Mesothelial cell of epicardium (in vitro differentiated cells): ENCODE data around the gene TUBA8. TPM values are rescaled to one million over a fixed set of nuclear protein-coding genes. Genes with fewer than 3 reads are reported as not detected.

Experiments used
- DNase-seq, 2 experiments: peaks; one replicate each; pipeline ENCODE4 v3.0.0; 2021; ENCODE audit warnings: low spot score in 2 of 2; ENCODE audit not compliant: unreplicated experiment in 2 of 2
- H3K27ac Mint-ChIP-seq: 2 replicates; pipeline ENCODE4 v1.8.0; 2021; ENCODE audit warnings: mixed read lengths
- H3K27me3 Mint-ChIP-seq: 2 replicates; pipeline ENCODE4 v1.8.0; 2021; ENCODE audit warnings: low read depth, mixed read lengths
- H3K36me3 Mint-ChIP-seq: 2 replicates; pipeline ENCODE4 v1.8.0; 2021; ENCODE audit warnings: mixed read lengths
- H3K4me1 Mint-ChIP-seq: 2 replicates; pipeline ENCODE4 v1.8.0; 2021; ENCODE audit warnings: mixed read lengths
- H3K4me3 Mint-ChIP-seq: 2 replicates; pipeline ENCODE4 v1.8.0; 2021; ENCODE audit warnings: mild to moderate bottlenecking, moderate library complexity, mixed read lengths
- H3K9me3 Mint-ChIP-seq: 2 replicates; pipeline ENCODE4 v1.8.0; 2021; ENCODE audit warnings: mixed read lengths
- total RNA-seq: library from RNA; stranded (reverse); gene quantifications from 3 replicates; pipeline ENCODE4 v1.2.1, GENCODE V29; 2021
- TF ChIP-seq, protein P1 (sequence below): fragments of 200-600 bp; sonication (generic); IDR thresholded peaks from one replicate; pipeline ENCODE4 v1.5.0; 2021; ENCODE audit warnings: antibody characterized with exemption; ENCODE audit not compliant: unreplicated experiment

TUBA8 gene
- total RNA-seq, 1 donor from 2014 or later = 2.9 TPM

DNA sequence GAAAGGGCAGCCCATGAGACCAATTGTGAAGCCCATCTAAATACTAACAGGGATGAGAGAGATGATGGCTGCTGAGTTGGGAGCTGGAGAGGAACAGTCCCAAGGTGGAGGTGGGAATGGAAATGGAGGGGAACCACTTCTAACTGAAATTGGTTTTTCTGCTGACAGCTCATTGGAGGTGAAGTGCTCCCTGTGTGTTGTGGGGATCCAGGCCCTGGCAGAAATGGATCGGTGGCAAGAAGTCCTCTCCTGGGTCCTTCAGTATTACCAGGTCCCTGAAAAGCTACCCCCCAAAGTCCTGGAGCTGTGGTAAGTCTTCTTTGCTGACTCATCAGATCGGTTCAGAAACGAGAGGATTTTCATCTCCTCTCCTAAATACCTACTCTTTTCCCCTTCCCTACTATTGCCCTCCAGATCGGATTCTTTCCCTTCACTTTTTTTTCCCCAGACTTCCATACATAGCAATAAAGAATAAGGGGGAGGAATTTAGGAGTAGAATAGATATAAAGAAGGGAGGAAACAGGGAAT, 30.8 kb upstream of the TUBA8 start:
- peaks cover 24% of the 10 kb centered on the region for H3K4me1 Mint-ChIP-seq
- DNase-seq = no peak
- no peaks in the 10 kb centered on the region for H3K27me3 Mint-ChIP-seq
- peaks cover 4% of the 10 kb centered on the region for H3K9me3 Mint-ChIP-seq
- peak overlapping the region; percentile 95 for H3K4me3 Mint-ChIP-seq
- H3K36me3 Mint-ChIP-seq = peaks cover 29% of the 10 kb centered on the region
- H3K27ac Mint-ChIP-seq = no peak overlapping the region
- TF ChIP-seq, protein P1, sequence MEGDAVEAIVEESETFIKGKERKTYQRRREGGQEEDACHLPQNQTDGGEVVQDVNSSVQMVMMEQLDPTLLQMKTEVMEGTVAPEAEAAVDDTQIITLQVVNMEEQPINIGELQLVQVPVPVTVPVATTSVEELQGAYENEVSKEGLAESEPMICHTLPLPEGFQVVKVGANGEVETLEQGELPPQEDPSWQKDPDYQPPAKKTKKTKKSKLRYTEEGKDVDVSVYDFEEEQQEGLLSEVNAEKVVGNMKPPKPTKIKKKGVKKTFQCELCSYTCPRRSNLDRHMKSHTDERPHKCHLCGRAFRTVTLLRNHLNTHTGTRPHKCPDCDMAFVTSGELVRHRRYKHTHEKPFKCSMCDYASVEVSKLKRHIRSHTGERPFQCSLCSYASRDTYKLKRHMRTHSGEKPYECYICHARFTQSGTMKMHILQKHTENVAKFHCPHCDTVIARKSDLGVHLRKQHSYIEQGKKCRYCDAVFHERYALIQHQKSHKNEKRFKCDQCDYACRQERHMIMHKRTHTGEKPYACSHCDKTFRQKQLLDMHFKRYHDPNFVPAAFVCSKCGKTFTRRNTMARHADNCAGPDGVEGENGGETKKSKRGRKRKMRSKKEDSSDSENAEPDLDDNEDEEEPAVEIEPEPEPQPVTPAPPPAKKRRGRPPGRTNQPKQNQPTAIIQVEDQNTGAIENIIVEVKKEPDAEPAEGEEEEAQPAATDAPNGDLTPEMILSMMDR = no peak

DNA sequence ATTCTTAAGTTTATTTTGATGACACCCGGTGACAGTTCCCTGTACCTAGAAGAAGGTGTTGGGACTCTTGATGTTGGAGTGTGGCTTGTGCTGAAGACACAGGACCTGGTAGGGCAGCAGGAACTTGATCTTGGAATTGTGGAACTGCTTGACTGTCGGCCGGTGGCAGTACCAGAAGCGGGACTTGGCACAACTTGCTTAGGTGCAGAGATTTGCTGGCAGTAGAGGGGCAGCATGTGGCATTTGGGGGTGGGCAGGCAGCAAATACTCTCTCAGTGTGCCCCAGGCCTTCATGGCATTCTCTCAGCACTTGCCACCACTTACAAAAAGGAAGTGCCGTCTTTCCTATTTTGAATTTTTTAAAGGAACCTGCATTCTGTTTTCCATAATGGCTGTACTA, 29.2 kb upstream of the TUBA8 start:
- Mint-ChIP-seq H3K27ac (no peak overlapping the region), H3K9me3 (peaks cover 4% of the 10 kb centered on the region), H3K36me3 (peaks cover 35% of the 10 kb centered on the region), H3K4me1 (peaks cover 20% of the 10 kb centered on the region), H3K27me3 (no peaks in the 10 kb centered on the region), H3K4me3 (no peak overlapping the region)
- TF ChIP-seq, protein P1 = no peak
- DNase-seq = no peak

DNA sequence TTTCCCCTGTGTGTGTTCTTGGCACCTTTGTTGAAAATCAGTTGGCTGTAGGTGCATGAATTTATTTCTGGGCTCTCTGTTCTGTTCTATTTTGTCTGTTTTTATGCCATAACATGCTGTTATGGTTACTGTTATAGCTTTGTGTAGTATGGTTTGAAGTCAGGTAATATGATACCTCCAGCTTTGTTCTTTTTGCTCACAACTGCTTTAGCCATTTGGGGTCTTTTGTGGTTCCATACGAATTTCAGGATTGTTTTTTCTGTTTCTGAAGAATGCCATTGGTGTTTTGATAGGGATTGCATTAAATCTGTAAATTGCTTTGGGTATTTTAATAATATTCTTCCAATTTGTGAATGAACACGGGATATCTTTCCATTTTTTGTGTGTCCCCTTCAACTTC, 28.1 kb upstream of the TUBA8 start:
- H3K27ac Mint-ChIP-seq = no peak overlapping the region
- DNase-seq = no peak
- H3K4me1 Mint-ChIP-seq = peaks cover 12% of the 10 kb centered on the region
- TF ChIP-seq, protein P1 = no peak
- peaks cover 38% of the 10 kb centered on the region for H3K36me3 Mint-ChIP-seq
- peaks cover 4% of the 10 kb centered on the region for H3K9me3 Mint-ChIP-seq
- no peak overlapping the region for H3K4me3 Mint-ChIP-seq
- H3K27me3 Mint-ChIP-seq = no peaks in the 10 kb centered on the region

DNA sequence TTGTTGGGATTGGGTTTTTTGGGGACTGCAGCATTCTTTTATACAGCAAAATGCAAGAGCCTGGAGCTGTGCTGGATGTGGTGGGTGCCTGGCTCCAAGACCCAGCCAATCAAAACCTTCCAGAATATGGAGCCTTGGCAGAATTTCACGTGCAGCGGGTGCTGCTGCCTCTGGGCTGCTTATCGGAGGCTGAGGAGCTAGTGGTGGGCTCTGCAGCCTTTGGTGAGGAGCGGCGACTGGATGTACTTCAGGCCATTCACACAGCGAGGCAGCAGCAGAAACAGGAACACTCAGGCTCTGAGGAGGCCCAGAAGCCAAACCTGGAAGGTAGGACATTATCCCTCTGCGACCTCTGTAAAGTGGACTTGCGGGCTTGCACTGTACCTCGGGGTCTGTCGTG, 27.2 kb upstream of the TUBA8 start:
- Mint-ChIP-seq H3K36me3 (peaks cover 40% of the 10 kb centered on the region), H3K4me3 (no peak overlapping the region), H3K27ac (no peak overlapping the region), H3K9me3 (peaks cover 4% of the 10 kb centered on the region), H3K4me1 (peaks cover 9% of the 10 kb centered on the region), H3K27me3 (no peaks in the 10 kb centered on the region)
- no peak for DNase-seq
- TF ChIP-seq, protein P1 = no peak

DNA sequence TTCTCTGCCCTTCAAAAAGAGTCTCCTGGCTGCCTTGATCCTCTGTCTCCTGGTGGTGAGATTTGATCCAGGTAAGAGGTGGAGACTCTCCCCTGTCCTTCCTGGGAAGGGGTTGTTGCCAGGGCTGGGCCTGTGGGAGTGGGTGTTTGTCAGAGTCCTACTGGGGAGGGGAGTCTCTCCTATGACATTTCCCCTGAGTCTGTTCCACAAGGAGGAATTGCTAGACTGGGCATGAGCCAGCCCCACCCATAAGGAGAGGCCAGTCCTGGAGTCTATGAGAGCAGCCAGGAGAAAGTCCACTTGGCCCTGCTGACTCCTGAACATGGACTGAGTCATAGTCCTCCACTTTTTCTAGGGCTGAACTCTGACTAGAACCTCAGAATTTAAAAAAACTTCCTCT, 25.4 kb upstream of the TUBA8 start:
- H3K27ac Mint-ChIP-seq = no peak overlapping the region
- TF ChIP-seq, protein P1 = no peak
- no peaks in the 10 kb centered on the region for H3K27me3 Mint-ChIP-seq
- peaks cover 4% of the 10 kb centered on the region for H3K9me3 Mint-ChIP-seq
- H3K4me3 Mint-ChIP-seq = no peak overlapping the region
- H3K4me1 Mint-ChIP-seq = no peaks in the 10 kb centered on the region
- H3K36me3 Mint-ChIP-seq = peaks cover 39% of the 10 kb centered on the region
- no peak for DNase-seq

DNA sequence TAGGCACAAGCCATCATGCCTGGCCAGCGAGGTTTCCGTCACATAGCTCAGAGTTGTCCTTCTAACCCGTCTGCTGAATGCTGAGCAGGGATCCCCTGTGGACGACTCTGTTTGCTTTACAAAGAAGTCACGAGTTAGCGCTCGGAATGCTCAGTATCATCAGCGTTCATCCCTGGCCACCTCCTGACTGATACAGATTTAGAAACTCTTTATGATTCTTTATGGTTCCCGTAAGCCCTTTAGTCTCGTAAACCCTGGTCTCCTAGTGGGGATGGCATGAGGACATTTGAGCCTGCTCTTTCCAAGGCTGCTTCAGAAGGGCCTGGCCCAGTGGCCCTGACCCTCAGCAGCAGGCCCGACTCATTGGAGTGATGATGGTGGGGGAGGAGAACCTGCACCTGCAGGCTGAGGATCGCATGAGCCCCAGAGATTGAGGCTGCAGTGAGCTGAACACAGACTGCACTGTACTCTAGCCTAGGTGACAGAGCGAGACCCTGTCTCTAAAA, 23.2 kb upstream of the TUBA8 start:
- no peak for DNase-seq
- Mint-ChIP-seq H3K27ac (no peak overlapping the region), H3K9me3 (no peaks in the 10 kb centered on the region), H3K36me3 (peaks cover 29% of the 10 kb centered on the region), H3K27me3 (no peaks in the 10 kb centered on the region), H3K4me1 (no peaks in the 10 kb centered on the region), H3K4me3 (no peak overlapping the region)
- TF ChIP-seq, protein P1 = no peak
